GM18517 (cell line): Measurements from ENCODE around the gene ZCCHC18.

ENCODE experiments used
- ATAC-seq: cut with Tn5 transposase; IDR thresholded peaks from one replicate; pipeline ENCODE4 v1.9.1; 2021; ENCODE audit warnings: mild to moderate bottlenecking, moderate library complexity; ENCODE audit not compliant: unreplicated experiment

The ZCCHC18 gene

GRCh38 chrX:104130808-104131207 is 18.5 kb downstream of the ZCCHC18 start:
- ATAC-seq, result no peak

- no peak for ATAC-seq
Observed at GRCh38 chrX:104134583-104135261, 22.4 kb downstream of the ZCCHC18 start.

- ATAC-seq, result no peak
Observed at GRCh38 chrX:104135677-104136076, 23.4 kb downstream of the ZCCHC18 start.

GRCh38 chrX:104136241-104137019 is 24.1 kb downstream of the ZCCHC18 start:
- ATAC-seq, result peak; percentile 97

GRCh38 chrX:104137496-104137895 is 25.2 kb downstream of the ZCCHC18 start:
- no peak for ATAC-seq

- no peak for ATAC-seq
Observed at GRCh38 chrX:104141087-104141760, 28.9 kb downstream of the ZCCHC18 start.

GRCh38 chrX:104151037-104151436 is 38.7 kb downstream of the ZCCHC18 start:
- no peak for ATAC-seq

GRCh38 chrX:104156630-104157529 is 44.6 kb downstream of the ZCCHC18 start, which contains the start of gene SLC25A53:
Gene SLC25A53, minus strand, starts transcription at chrX:104157009. Its CDS starts 51,752 bp downstream, at chrX:104105257.
- peak; percentile 83 for ATAC-seq
